NCI-H69 (cell line): ENCODE measurements around the gene SFRP5.

Experiments
- DNase-seq: peaks from one replicate; lab custom pipeline; 2025; lab: John Stamatoyannopoulos, UW

SFRP5 gene, protein sequence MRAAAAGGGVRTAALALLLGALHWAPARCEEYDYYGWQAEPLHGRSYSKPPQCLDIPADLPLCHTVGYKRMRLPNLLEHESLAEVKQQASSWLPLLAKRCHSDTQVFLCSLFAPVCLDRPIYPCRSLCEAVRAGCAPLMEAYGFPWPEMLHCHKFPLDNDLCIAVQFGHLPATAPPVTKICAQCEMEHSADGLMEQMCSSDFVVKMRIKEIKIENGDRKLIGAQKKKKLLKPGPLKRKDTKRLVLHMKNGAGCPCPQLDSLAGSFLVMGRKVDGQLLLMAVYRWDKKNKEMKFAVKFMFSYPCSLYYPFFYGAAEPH

DNA sequence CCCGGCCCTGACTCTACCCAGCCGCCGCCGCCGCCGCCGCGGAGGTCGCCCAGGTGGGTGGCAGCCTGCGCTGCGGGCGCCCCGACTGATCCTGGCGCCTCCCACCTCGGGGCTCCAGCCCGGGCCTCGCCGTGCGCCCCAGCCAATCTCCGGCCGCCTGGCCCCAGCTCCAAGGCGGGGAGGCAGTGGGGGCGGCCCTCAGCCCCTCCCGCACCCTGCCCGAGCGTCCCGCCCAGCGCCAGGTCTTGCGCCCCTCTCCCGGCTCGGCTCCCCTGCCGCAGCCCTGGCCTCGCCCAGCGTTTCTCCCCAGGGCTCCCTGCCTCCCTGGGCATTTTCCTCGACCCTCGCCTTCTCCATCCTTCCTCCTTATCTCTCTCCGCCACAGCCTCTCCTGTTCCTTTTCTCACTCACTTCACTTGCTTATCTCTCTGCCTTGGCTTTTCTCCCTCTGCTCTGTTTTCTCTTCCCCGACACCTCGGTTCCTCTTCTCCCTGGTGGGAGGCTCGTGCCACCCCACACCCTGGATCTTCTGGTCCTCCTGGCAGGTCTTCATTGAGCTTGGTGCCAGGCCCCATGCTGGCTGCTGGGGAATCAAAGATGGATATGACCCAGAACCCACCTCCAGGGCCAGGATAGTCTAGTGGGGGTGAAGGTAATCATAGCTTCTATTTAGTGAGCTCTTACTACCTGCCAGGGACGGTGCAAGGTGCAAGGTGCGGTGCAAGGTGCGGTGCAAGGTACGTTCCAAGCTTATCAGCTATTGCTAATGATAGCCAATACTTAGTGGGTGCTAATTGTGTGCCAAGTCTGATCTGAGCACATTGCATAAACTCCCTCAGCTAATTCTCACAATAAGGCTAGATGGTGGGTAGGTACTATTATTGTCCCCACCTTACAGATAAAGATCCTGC lies at the start of gene SFRP5:
TSS of gene SFRP5 (minus strand) at position 87 of the 911 bp plus-strand sequence. CDS start 166 bp downstream, outside the sequence.
- peak; percentile 56 for DNase-seq

DNA sequence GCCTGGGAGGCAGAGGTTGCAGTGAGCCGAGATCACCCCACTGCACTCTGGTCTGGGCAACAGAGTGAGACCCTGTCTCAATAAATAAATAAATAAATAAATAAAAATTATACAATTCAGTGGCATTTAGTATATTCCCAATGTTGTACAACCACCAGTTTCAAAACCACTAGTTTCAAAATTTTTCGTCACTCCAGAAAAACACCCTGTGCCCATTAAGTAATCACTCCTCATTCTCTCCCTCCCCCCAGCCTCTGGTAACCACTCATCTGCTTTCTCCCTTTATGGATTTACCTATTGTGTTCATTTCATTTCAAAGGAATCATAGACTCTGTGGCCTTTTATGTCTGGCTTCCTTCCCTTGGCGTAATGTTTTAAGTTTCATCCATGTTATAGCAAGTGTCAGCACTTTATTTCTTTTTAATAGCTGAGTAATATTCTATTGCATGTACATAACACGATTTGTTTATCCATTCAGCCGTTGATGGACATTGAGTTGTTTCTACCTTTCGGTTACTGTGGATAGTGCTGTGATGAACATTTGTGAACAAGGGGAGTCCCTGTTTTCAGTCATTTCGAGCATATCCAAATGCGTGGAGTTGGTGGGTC lies 48.4 kb upstream of the SFRP5 start:
- DNase-seq: no peak

DNA sequence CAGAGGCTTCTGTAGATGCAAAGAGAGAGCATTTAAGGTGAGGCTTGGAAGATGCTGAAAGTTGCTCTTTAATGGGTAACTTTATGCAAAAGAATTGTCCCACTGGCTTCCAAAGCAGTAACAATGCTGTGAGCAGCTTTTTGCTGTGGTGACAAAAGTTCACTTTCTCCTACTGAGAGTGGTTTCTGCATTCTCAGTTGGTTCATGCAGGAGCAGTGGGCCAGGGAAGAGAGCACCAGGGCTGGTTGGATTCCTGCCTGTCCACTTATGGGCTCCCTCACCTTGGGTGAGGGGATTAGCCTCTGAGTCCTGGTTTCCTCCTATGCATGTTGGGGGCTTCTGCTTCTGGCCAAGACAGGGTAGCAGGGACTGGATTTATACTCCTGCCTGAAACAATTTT lies 46.8 kb upstream of the SFRP5 start:
- no peak for DNase-seq

DNA sequence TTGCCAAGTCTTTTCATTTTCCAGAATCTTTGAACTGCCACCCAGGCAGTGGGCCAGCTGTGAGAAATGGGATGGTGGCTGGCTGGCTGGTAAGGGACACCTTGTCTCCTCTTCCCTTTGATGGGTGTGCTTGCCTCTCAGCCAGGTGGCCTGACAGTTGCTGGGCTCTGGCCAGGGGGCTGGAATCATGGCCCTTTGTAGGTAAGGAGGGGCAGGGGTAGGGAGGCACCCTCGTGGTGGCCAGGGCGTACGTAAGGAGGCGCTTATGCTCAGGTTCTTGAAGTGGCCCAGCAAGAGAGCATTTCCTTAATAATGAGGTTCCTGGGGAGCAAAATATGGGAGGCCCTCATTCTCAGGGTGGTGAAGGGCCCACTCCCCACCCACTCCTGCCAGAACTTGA lies 44.8 kb upstream of the SFRP5 start:
- no peak for DNase-seq

DNA sequence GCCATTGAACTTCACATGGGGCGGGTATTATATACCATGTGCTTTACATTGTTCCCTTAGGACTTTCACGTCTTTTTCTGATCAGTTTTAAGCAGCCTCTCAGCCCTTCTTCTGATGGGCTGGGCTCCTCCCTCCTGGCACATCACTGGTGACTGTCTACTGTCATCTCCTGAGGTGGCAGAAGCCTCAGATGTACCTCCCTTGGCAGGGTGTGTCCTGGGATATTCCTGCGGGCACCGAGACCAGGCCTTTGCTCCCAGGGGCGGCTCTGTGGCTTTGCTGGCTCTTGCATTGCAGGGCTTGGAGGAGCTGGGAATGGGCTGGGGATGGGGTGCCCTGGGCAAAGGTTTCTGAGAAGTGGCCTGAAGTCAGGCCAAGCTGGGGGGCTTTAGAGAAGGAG lies 43.2 kb upstream of the SFRP5 start:
- DNase-seq: no peak

DNA sequence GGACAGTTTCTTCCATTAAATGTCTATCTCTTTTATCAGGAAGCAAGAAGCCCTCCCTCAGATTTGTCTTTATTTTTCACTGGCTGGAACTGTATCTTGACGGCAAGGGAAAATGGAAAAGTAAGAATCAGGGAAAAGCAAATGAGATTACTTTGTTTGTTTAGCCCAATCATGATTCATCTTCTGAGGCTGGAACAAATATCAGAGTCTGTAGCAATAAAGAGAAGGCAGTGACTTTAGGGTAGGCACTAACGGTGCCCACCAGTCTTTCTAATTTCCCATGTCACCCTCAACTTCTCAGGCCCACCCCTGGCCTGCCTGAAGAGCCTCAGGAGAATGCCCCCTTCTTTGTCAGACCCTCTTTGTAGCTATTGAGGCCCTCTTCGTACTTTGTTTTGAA lies 41.5 kb upstream of the SFRP5 start:
- DNase-seq: no peak

DNA sequence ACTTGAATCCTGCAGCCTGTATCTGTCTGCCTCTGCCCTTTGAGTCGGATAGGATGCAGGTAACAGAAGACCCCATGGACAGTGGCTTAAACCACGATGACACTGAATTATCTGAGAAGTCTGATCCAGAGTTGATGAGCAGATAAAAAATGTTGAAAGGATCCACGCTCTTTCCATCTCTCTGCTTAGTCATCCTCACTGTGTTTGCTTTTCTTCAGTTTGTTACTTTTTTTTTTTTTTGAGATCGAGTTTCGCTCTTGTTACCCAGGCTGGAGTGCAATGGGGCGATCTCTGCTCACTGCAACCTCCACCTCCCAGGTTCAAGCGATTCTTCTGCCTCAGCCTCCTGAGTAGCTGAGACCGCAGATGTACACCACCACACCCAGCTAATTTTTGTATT lies 40.9 kb upstream of the SFRP5 start:
- no peak for DNase-seq

DNA sequence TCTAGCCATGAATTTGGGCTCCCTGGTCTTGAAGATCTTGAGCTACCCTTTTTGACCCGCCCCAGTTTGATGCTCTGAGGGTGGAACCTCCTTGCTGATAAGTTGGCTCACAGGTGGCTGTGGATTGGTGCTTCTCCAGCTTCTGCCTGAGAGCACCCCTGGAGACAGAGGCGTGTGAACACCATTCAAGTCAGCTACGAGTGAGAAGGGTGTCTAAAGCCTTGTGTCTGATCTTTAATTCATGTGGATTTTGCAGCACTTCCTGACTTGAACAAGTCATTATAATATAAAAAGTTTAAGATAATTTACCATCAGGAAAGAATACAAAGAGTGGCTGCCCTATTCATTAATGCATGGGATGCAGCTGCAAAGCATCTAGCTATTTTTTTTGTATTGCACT lies 40.2 kb upstream of the SFRP5 start:
- DNase-seq: no peak

DNA sequence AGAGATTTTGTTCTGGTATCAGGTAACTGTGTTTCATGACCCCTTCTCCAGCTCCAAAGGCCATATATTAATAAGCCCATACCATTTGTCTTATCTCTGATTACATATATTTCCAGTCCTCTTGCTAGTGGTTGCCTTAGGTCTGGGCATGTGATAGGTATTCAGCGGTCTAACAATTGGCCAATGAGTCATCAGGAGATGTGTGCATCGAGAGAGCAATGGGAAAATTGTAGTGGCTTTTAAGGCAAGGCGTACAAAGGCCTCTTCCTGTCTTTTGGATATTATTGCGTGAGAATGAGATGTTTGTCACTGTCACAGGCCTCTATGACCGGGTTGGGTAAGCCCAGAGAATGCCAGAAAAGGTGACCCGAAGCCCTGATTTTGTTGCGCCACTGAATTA lies 38.6 kb upstream of the SFRP5 start:
- no peak for DNase-seq

DNA sequence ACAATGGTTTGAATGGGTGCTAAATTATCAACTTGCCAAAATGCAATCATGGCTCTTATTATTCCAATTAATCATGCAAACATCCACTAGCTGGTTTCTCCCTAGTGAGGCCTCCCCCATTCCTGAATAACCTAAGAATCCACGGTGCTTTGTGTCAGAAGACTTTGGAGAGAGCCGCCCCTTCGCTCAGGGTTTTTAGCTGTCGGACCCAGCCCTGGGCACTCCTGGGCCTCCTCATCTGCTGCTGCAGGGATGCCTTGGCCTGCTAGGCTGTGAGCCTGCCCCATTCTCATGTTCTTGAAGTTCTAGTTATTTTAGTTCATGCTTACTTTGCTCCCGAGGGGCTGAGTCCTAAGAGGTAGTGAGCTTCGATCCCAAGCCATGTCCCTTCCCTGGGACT lies 34.1 kb upstream of the SFRP5 start:
- DNase-seq: peak; percentile 57

DNA sequence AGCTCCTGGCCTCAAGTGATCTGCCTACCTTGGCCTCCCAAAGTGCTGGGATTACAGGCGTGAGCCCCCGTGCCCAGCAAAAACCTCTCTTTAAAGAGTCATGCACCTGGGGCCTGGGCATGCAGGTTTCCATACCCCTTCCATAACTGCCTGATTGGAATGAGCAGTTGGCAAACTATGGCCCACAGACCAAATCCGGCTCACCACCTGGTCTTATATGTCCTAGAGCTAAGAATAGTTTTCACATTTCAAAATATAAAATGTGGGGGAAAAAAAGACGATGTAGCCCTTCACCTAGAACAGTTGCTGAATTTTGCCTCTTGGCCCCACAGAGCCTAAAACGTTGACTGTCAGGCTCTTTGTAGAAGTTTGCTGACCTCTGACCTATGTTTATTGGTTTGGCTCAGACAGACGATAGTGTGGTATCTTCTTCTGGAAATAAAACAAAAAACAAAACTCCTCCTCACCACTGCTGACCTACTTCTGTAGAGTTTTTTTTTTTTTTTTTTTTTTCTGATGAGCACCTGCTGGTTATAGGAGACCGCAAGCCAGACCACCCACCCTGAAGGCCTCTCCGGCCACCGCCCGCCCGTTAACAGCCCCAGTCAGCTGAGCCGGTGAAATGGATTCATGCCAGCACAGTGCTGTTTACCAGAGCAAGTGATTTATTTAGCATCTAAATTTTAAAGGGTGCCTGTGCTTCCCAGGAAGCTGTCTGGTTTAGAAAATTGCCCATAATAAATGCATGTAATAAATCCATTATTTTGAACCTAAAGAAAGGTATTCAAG lies 33.5 kb upstream of the SFRP5 start:
- peak; percentile 57 for DNase-seq

DNA sequence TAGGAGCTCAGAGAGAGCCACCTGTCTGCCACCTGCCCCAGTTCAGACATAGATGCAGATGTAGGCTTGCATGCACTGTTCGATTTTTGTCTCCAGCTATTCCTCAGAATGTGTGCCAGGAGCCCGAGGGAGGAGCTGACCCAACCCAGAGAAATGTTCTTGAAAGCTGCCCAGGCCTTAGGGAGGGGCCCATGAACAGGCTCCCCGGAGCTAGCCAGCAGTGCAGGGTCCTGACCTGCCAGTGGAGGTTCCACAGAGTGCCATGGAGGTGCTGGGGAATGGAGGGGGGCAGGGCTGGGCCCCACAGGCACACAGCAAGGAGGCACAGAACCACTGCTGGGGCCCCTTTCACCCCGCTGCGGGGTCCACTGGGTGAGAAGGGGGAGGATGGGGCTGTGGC lies 29.6 kb upstream of the SFRP5 start:
- DNase-seq: no peak

DNA sequence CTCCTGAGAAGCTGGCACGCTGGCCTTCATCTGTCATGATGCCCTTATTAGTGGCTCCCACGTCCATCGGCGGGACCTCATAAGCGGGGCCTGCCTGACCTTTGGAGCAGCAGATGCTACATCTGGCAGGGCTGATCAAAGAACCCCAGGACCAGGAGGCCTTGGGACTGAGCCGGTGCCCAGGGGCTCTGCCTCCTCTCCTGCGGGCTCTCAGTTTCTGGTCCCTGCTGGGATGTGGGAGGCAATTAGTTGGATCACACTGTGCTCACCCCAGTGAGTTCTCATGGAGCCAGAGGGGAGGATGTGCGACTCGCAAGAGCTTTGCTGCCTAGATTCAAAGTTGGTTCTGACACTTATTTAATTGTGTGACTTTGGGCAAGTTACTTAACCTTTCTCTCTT lies 28.7 kb upstream of the SFRP5 start:
- peak; percentile 5 for DNase-seq

DNA sequence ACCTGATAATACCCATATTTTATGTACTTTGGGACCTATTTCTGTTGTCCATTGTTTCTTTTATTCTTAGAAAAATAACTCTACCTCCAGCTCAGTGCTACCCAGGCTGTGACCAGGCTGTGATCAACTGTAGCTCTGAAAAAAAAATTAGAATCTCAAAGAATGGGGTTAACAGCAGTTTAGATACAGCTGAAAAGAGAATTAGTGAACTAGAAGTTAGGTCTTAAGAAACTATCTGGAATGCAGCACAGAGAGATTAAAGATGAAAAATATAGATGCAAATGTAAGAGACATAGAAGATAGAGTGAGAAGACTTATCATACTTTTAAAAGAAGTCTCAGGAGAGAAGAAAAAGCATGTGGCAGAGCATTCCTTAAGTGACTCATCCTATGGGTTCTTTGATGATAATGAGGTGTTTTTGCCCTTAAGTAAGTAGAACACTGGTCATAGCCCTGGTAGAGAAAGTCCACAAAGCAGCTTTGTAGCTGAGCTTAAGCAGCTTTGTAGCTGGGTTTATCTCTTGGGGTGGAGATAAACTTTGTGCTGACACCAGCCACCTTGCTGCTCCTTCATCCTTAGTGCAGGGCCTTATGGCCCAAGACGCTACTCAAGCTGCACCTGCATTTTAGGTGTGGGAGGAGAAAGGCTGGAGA lies 27.3 kb upstream of the SFRP5 start:
- DNase-seq: no peak

DNA sequence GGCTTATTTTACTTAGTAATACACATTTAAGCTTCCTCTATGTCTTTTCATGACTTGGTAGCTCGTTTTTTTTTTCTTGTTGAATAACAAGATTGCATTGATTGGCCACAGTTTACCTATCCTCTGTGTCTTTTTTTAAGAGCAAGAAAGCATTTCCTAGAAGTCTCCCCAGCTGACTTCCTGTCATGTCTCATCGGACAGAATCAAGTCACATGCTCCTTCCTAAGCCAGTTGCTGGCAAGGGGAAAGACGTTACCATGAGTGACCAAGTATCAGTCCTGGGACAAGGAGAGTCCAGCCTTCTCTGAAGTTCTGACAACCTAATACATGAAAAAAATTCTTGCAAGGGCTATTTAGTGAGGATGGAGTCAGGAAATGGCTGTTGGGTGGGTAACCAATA lies 24.9 kb upstream of the SFRP5 start:
- no peak for DNase-seq

DNA sequence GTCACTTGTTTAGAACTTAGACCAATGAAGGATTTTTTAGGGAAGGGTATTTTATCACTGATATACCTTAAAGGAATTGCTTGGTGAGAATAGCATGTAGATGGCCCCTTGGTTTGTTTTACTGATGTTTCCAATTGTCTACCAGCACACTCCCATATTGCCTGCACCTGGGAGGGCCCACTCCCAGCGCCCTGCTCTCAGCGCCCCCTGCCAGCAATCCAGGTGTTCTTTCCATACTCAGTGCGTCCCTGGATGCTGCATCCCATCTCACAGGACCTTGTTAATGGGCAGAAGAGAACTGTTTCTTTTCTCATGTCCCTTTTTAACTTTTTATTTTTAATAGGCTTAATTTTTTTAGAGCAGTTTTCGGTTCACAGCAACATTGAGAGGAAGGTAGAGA lies 24.1 kb upstream of the SFRP5 start:
- DNase-seq: peak; percentile 12

DNA sequence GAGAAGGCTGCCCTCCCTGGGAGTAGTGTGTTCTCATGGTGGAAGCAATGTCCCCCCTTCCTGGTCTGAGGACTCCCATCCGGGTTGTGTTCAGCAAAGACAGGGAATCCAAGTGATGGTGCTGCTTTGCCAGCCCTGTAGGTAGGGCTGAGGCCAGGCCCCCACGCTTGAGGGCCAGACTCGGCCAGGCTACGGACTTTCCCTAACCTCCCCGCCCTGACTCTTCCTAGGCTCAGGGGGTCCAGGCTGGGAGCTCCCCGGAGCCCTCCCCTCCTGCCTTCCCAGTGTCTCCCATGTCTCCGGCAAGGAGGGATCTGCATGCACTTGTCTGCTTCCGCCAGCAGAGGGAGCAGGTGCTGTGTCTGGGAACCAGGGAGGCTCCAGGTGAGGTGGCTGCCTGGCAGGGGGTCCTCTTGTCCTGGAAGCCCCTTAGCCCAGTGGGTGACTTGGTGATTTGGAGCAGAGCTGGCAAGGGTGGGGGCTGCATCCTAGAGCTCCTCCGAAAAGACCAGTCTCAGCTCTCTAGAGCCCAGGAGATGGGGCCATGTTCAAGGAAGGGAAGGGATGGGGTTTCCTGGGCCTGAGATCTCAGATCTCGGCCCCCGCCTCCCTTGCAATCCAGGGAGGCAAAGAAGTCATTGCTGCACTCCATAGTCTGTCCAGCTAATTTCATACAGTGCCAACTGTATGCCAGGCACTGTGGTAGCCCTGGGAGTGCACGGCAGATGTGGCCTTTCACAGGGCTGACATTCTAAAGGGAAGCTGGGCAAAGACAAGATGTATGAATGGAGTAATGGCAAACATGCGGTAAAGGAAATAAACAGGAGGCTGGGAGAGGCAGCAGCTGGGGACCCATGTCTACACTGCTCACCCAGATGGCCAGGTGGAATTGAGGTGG lies 20.3 kb upstream of the SFRP5 start:
- DNase-seq: peak; percentile 68

DNA sequence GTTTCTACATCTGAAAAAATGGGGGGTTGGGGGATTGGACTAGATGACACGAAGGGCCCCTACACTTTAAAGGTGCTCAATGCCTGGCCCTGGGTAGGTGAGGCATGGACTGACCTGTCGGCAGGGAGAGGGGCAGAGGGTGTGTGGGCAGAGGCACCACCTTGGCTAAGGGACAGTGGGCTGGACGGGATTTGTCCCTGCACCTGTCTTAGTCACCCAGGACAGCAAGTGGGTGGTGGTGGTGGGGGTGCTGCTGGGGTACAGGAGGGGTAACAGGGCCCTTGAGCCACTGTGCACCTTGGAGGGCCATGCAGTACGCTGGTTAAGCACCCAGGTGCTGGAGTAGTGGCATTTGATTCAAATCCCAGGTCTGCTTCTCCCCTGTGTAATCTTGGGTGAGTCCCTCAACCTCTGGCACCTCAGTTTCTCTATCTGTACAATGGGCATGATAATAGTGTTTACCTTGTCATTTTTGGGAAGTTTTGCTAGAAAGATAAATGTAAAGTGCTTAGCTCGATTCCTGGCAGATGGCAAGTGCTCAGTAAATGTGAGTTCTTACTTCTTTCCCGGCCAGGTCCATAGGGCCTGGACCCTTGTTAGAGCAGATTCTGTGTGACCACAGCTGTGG lies 18.1 kb upstream of the SFRP5 start:
- DNase-seq: no peak

DNA sequence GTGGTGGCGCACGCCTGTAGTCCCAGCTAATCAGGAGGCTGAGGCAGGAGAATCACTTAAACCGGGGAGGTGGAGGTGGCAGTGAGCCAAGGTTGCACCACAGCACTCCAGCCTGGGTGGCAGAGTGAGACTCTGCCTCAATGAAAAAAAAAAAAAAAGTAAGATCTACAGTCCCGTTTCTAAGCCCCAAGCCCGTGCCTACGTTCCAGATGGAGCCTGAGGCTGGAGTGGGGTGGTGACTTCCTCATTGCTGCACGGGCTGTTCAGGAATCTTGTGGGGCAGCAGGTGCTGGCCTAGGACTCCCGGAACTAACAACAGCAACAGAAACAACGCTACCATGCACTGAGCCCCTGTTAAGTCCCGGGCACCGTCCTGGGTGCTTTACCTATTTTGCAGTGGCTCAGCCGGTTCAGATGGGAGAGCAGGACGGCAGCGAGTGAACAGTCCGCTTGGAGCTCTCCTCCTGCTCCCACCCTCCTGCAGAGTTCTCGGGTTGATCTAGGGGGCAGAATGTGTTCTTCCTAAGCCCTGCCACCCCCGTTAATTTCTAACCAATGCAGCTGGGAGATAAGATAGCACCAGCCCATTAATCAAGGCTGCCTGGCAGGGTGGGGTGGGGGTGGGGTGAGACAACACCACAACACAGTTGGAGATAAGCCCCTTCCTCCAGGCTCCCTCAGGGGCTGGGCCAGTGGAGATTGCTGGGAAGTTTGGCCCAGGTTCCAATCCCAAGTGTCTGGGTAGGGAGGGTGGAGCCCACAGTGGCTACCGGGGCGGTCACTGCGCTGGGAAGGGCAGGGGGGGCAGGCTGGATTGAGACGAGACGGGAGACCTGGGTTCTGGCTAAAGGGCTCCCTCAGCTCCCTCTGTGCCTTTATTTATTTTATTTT lies 17.0 kb upstream of the SFRP5 start:
- DNase-seq: peak; percentile 26
